Nephron progenitor cell (in vitro differentiated cells): ENCODE results near the gene LINGO1.

Experiments used
- DNase-seq: peaks from one replicate; pipeline ENCODE4 v3.0.0; 2021
- H3K27ac Mint-ChIP-seq: 2 replicates; pipeline ENCODE4 v1.8.0; 2021; ENCODE audit warnings: mild to moderate bottlenecking, moderate library complexity, mixed read lengths
- H3K27me3 Mint-ChIP-seq: 2 replicates; pipeline ENCODE4 v1.8.0; 2021; ENCODE audit warnings: mild to moderate bottlenecking, low read depth, mixed read lengths; ENCODE audit not compliant: poor library complexity
- H3K36me3 Mint-ChIP-seq: 2 replicates; pipeline ENCODE4 v1.8.0; 2021; ENCODE audit warnings: low read depth, mixed read lengths
- H3K4me1 Mint-ChIP-seq: 2 replicates; pipeline ENCODE4 v1.8.0; 2021; ENCODE audit warnings: mixed read lengths
- H3K4me3 Mint-ChIP-seq: 2 replicates; pipeline ENCODE4 v1.8.0; 2021; ENCODE audit warnings: mild to moderate bottlenecking, moderate library complexity, mixed read lengths
- H3K9me3 Mint-ChIP-seq: 2 replicates; pipeline ENCODE4 v1.8.0; 2021; ENCODE audit warnings: mild to moderate bottlenecking, moderate library complexity, mixed read lengths
- CTCF ChIP-seq: fragments of 200-600 bp; sonication (generic); IDR thresholded peaks from 2 replicates; pipeline ENCODE4 v1.5.0; 2021; ENCODE audit warnings: antibody characterized with exemption

Gene LINGO1

GRCh38 chr15:77581896-77582569 lies 50.7 kb downstream of the LINGO1 start:
- peaks cover 3% of the 10 kb centered on the region for H3K27me3 Mint-ChIP-seq
- peaks cover 69% of the 10 kb centered on the region for H3K4me1 Mint-ChIP-seq
- no peaks in the 10 kb centered on the region for H3K36me3 Mint-ChIP-seq
- H3K4me3 Mint-ChIP-seq: no peak overlapping the region
- no peak for DNase-seq
- no peak for TF ChIP-seq CTCF
- no peak overlapping the region for H3K27ac Mint-ChIP-seq
- no peaks in the 10 kb centered on the region for H3K9me3 Mint-ChIP-seq

- no peak for TF ChIP-seq CTCF
Measured at GRCh38 chr15:77580996-77581682, 51.6 kb downstream of the LINGO1 start.

GRCh38 chr15:77579498-77580188 lies 53.1 kb downstream of the LINGO1 start:
- Mint-ChIP-seq H3K27ac (no peak overlapping the region), H3K27me3 (no peaks in the 10 kb centered on the region), H3K4me3 (no peak overlapping the region), H3K4me1 (peaks cover 69% of the 10 kb centered on the region), H3K9me3 (no peaks in the 10 kb centered on the region), H3K36me3 (no peaks in the 10 kb centered on the region)
- TF ChIP-seq CTCF: no peak
- DNase-seq: no peak

More at GRCh38 chr15:77580996-77581682, 51.6 kb downstream of the LINGO1 start:
- DNase-seq: no peak
- H3K27ac Mint-ChIP-seq: peak overlapping the region; percentile 32
- peaks cover 71% of the 10 kb centered on the region for H3K4me1 Mint-ChIP-seq
- H3K27me3 Mint-ChIP-seq: peaks cover 3% of the 10 kb centered on the region
- H3K36me3 Mint-ChIP-seq: no peaks in the 10 kb centered on the region
- H3K4me3 Mint-ChIP-seq: no peak overlapping the region
- H3K9me3 Mint-ChIP-seq: no peaks in the 10 kb centered on the region

GRCh38 chr15:77578641-77579372 lies 53.9 kb downstream of the LINGO1 start:
- TF ChIP-seq CTCF: no peak
- H3K27me3 Mint-ChIP-seq: no peaks in the 10 kb centered on the region
- peaks cover 68% of the 10 kb centered on the region for H3K4me1 Mint-ChIP-seq
- H3K36me3 Mint-ChIP-seq: no peaks in the 10 kb centered on the region
- H3K9me3 Mint-ChIP-seq: no peaks in the 10 kb centered on the region
- no peak overlapping the region for H3K4me3 Mint-ChIP-seq
- no peak for DNase-seq
- no peak overlapping the region for H3K27ac Mint-ChIP-seq

GRCh38 chr15:77577366-77577950 lies 55.3 kb downstream of the LINGO1 start:
- H3K9me3 Mint-ChIP-seq: no peaks in the 10 kb centered on the region
- H3K4me3 Mint-ChIP-seq: no peak overlapping the region
- H3K4me1 Mint-ChIP-seq: peaks cover 66% of the 10 kb centered on the region
- H3K27ac Mint-ChIP-seq: peak overlapping the region; percentile 70
- H3K27me3 Mint-ChIP-seq: no peaks in the 10 kb centered on the region
- H3K36me3 Mint-ChIP-seq: no peaks in the 10 kb centered on the region
- no peak for DNase-seq
- no peak for TF ChIP-seq CTCF
